ENCODE data around the gene ME1. TPM values are rescaled to one million over a fixed set of nuclear protein-coding genes. Genes with fewer than 3 reads are reported as not detected.
A peak's percentile ranks its signal among the peaks of the same experiment; 100 is the strongest.

The ME1 gene
- total RNA-seq, 1 donor from 2014 or later: 4.2 TPM

DNA sequence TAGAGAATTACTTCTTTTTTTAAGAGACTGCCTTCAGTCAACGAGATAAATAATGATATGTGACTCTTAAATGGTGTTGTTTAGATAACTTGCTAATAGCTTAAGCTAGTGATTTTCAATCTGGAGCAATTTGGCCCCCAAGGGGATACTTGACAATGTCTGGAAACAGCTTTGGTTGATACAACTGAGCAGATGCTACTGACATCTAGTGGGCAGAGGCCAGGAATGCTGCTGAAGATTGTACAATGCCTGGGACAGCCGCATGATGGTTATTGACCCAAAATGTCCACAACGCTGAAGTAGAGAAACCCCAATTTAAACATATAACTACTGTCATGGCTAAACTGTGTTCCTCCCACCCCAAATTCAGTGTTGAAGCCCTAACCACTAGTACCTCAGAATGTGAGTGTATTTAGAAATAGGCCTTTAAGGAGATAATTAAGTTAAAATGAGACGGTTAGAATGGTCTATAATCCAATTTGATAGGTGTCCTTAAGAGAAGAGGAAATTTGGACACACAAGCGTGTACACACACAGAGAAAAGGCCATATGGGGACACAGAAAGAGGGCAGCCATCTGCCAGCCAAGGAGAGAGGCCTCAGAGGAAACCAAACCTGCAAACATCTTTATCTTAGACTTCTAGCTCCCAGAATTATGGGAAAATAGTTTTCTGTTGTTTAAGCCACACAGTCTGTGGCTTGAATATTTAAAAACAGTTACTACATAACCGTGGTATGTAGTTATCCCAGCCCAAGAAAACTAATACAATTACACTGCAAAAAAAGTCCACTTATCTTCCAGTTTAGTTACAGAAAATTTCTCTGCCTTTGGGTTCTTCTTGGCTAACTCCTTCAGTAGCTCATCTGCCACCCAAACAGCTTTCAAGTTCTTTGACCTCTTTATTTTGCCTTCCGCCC lies 215.5 kb downstream of the ME1 start:
- no peak for DNase-seq (ENCODE audit: extremely low spot score, unreplicated experiment)
- Mint-ChIP-seq H3K4me1 (ENCODE audit: unreplicated experiment) (peaks cover 4% of the 10 kb centered on the region), H3K9me3 (no peaks in the 10 kb centered on the region), H3K4me3 (no peak overlapping the region), H3K27me3 (no peaks in the 10 kb centered on the region), H3K27ac (no peak overlapping the region), H3K36me3 (no peaks in the 10 kb centered on the region)
- TF ChIP-seq, protein P1, sequence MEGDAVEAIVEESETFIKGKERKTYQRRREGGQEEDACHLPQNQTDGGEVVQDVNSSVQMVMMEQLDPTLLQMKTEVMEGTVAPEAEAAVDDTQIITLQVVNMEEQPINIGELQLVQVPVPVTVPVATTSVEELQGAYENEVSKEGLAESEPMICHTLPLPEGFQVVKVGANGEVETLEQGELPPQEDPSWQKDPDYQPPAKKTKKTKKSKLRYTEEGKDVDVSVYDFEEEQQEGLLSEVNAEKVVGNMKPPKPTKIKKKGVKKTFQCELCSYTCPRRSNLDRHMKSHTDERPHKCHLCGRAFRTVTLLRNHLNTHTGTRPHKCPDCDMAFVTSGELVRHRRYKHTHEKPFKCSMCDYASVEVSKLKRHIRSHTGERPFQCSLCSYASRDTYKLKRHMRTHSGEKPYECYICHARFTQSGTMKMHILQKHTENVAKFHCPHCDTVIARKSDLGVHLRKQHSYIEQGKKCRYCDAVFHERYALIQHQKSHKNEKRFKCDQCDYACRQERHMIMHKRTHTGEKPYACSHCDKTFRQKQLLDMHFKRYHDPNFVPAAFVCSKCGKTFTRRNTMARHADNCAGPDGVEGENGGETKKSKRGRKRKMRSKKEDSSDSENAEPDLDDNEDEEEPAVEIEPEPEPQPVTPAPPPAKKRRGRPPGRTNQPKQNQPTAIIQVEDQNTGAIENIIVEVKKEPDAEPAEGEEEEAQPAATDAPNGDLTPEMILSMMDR (conservative IDR thresholded peaks at IDR 0.05): peak; percentile 85

DNA sequence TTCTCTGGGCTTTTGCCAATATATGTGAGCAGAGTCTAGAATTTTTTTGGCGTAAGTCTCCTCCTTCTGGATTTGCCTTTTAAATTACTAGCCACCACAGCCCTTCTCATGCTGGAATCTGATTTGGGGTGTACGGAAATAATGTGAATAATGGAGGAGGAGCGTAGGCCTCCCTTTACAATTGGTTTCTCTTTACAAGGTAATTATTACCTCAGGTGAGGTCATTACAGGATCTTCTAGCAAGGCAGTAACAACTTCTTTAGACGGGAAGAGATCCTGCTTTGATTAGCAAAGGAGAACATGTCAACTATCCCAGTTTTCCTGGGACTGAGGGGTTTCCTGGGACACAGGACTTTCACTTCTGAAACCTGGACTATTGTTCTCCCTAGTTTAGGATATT lies 228.8 kb downstream of the ME1 start:
- Mint-ChIP-seq H3K27me3 (no peaks in the 10 kb centered on the region), H3K27ac (no peak overlapping the region), H3K4me1 (ENCODE audit: unreplicated experiment) (no peaks in the 10 kb centered on the region), H3K9me3 (no peaks in the 10 kb centered on the region), H3K4me3 (no peak overlapping the region), H3K36me3 (no peaks in the 10 kb centered on the region)
- DNase-seq (ENCODE audit: extremely low spot score, unreplicated experiment): no peak
- TF ChIP-seq, protein P1 (conservative IDR thresholded peaks at IDR 0.05): no peak

DNA sequence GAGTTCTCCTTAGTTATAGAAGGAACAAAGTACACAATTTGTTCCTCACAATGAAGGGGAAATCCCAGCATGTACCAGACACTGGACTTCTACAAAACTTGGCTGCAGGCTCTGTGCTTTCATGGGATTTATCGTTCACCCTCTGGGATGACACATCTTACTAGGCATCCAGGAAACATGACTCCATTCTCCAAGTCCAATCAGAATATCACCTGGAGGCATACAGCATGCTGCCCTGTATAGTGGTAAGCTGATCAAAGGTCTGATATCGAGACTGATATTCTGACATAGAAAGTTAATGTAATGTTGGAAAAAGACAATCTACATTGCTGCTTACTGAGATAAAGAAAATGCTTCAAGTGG lies 231.0 kb downstream of the ME1 start:
- no peak for DNase-seq (ENCODE audit: extremely low spot score, unreplicated experiment)
- H3K4me1 Mint-ChIP-seq (ENCODE audit: unreplicated experiment): peaks cover 3% of the 10 kb centered on the region

DNA sequence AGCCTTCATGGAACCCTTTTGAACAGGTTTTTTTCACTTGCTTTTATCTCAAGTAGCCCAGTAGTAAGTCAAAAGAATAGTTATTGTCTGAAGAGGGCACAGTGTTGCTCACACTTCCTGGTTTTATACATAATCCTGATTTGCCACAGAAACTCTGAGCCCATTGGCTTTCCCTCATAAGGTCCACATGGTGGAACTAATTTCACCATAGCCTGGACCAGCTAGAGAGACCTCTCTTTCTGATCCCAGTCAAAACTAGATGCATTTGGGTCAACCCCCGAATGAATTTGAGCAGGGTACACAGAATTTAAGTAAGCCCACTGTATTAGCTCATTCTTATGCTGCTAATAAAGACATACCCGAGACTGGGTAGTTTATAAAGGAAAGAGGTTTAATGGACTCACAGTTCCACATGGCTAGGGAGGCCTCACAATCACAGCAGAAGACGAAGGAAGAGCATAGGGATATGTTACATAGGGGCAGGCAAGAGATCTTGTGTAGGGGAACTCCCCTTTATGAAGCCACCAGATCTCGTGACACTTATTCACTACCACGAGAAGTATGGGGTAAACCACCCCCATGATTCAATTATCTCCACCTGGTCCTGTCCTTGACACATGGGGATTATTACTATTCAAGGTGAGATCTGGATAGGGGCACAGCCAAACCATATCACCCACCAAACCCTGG lies 231.5 kb downstream of the ME1 start:
- Mint-ChIP-seq H3K36me3 (peaks cover 5% of the 10 kb centered on the region), H3K4me3 (no peak overlapping the region), H3K27ac (no peak overlapping the region), H3K9me3 (no peaks in the 10 kb centered on the region), H3K27me3 (no peaks in the 10 kb centered on the region), H3K4me1 (ENCODE audit: unreplicated experiment) (peaks cover 8% of the 10 kb centered on the region)
- no peak for DNase-seq (ENCODE audit: extremely low spot score, unreplicated experiment)
- TF ChIP-seq, protein P1 (conservative IDR thresholded peaks at IDR 0.05): no peak

More for the DNA sequence above, 231.0 kb downstream of the ME1 start:
- TF ChIP-seq, protein P1 (conservative IDR thresholded peaks at IDR 0.05): no peak
- H3K4me3 Mint-ChIP-seq: no peak overlapping the region
- H3K27me3 Mint-ChIP-seq: no peaks in the 10 kb centered on the region
- H3K36me3 Mint-ChIP-seq: peaks cover 5% of the 10 kb centered on the region
- no peaks in the 10 kb centered on the region for H3K9me3 Mint-ChIP-seq
- H3K27ac Mint-ChIP-seq: no peak overlapping the region

DNA sequence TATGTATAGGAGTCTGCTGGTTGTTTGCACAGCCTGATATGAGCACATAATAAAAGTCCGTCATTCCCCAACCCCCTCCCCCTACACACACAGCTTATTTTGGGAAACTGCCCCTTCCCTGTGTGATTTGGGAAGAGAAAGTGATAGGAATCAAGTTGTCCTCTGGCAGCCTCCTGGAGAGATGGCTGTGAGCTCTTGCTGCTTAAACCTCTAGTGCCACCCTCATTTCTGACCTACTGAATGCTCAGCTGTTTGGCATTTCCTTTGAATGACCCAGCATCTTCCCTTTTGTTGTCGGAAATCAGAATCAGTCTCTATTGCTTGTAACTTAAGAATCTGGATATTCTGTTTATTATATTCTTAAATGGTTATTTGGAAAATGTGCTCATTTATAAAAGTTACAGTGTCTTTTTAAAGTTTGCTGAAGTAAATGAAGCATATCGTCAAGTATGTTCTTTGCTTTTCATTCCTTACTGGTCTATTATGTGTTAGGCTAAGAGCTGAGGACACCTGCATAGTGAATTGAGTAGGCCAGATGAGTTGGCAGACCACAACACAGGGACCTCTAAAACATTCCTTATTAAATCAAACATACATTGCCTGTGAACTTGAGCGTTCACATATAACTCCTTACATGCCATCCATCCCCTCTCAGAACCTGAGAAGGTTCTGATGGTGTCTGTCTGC lies 232.2 kb downstream of the ME1 start:
- peaks cover 5% of the 10 kb centered on the region for H3K36me3 Mint-ChIP-seq
- H3K27ac Mint-ChIP-seq: no peak overlapping the region
- H3K9me3 Mint-ChIP-seq: no peaks in the 10 kb centered on the region
- H3K4me3 Mint-ChIP-seq: no peak overlapping the region
- DNase-seq (ENCODE audit: extremely low spot score, unreplicated experiment): no peak
- TF ChIP-seq, protein P1 (conservative IDR thresholded peaks at IDR 0.05): no peak
- H3K27me3 Mint-ChIP-seq: no peaks in the 10 kb centered on the region
- peaks cover 13% of the 10 kb centered on the region for H3K4me1 Mint-ChIP-seq (ENCODE audit: unreplicated experiment)
